Measurements from ENCODE around the gene ADAP2. TPM values are rescaled to one million over a fixed set of nuclear protein-coding genes. Genes with fewer than 3 reads are reported as not detected.

ADAP2 gene
- total and polyA plus RNA-seq, 12 donors, result 4.1 to 84.7 (median 32.8) TPM

DNA sequence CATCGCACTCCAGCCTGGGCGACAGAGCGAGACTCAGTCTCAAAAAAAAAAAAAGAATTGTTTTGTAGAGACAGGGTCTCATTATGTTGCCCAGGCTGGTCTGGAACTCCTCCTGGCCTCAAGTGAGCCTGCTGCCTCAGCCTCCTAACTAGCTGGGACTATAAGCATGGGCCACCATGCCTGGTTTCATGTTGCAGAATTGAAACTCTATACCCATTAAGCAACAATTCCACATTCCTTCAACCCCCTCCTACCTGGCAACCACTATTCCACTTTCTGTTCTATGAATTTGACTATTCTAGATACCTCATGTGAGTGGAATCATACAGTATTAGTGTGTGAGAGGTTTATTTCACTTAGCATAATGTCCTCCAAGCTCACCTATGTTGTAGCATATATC is 73.6 kb downstream of the ADAP2 start:
- no peak overlapping the region for H3K27ac ChIP-seq
- no peak for DNase-seq
- intact Hi-C loops (cut with DNase I), result no loop called here
- H3K4me1 ChIP-seq (replicated peaks in 1 of 2), result no peaks in the 10 kb centered on the region
- TF ChIP-seq, protein P1, sequence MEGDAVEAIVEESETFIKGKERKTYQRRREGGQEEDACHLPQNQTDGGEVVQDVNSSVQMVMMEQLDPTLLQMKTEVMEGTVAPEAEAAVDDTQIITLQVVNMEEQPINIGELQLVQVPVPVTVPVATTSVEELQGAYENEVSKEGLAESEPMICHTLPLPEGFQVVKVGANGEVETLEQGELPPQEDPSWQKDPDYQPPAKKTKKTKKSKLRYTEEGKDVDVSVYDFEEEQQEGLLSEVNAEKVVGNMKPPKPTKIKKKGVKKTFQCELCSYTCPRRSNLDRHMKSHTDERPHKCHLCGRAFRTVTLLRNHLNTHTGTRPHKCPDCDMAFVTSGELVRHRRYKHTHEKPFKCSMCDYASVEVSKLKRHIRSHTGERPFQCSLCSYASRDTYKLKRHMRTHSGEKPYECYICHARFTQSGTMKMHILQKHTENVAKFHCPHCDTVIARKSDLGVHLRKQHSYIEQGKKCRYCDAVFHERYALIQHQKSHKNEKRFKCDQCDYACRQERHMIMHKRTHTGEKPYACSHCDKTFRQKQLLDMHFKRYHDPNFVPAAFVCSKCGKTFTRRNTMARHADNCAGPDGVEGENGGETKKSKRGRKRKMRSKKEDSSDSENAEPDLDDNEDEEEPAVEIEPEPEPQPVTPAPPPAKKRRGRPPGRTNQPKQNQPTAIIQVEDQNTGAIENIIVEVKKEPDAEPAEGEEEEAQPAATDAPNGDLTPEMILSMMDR (IDR thresholded peaks at IDR 0.05), result no peak
- TF ChIP-seq POLR2A (IDR thresholded peaks at IDR 0.05), result no peak
- H3K9me3 ChIP-seq (replicated peaks in 1 of 3), result no peaks in the 10 kb centered on the region
- H3K27me3 ChIP-seq, result no peaks in the 10 kb centered on the region
- H3K36me3 ChIP-seq (replicated peaks in 1 of 2), result peaks cover 0 to 36% of the 10 kb centered on the region in 2 donors
- 67 to 100% (median 94%) methylated on average over 3 of the region's 3 CpGs for WGBS, 4 donors
- H3K4me3 ChIP-seq, result no peak overlapping the region

DNA sequence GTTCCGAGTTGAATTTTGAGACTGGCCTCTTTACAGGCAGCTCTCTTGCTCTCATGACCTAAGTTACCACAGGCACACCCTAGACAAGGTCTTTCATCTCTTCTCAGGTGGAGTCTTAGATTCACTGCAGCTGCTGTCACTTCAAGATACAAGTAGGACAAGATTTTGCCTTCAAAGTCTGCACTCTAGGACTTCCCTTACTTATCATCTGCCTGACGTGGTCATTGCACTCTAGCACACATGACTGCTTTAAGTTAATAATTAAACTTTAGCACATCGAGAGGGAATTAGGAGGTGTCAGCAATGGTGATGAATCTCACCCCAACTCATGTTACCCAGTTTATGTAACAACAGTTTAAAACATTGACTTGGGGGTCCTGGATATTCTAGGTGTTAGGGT is 74.7 kb downstream of the ADAP2 start:
- Histone ChIP-seq H3K36me3 (replicated peaks in 1 of 2) (peaks cover 0 to 36% of the 10 kb centered on the region in 2 donors), H3K4me3 (no peak overlapping the region), H3K27ac (no peak overlapping the region), H3K27me3 (no peaks in the 10 kb centered on the region), H3K4me1 (replicated peaks in 1 of 2) (no peaks in the 10 kb centered on the region), H3K9me3 (replicated peaks in 1 of 3) (no peaks in the 10 kb centered on the region)
- 89 to 100% (median 91%) methylated on average over 2 to 3 of the region's 3 CpGs for WGBS, 4 donors
- TF ChIP-seq, protein P1 (IDR thresholded peaks at IDR 0.05), result no peak
- TF ChIP-seq POLR2A (IDR thresholded peaks at IDR 0.05), result no peak
- no peak for DNase-seq
- intact Hi-C loops (cut with DNase I), result no loop called here

DNA sequence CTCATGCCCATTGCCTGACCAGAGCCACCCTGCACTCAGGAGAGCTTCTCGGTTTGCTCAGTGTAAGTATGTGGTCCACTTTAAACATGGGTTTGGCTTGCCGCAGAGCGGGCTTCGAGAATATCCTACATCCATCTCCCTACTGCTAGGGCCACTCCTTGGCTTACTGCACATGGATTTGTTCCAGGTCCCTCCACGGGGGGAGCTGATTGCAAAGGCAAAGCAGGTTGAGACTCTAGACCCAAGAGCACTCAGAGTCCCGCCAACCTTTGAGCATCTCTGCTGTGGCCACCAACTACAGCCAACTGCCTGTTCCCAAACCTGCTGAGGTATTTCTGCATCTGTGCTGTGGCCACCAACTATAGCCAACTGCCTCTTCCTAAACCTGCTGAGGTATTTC is 75.5 kb downstream of the ADAP2 start:
- DNase-seq, result no peak
- WGBS, 4 donors, result 92 to 99% (median 98%) methylated on average over 5 to 6 of the region's 6 CpGs
- no peaks in the 10 kb centered on the region for H3K27me3 ChIP-seq
- H3K9me3 ChIP-seq (replicated peaks in 1 of 3), result no peaks in the 10 kb centered on the region
- no peak overlapping the region for H3K27ac ChIP-seq
- no peak for TF ChIP-seq POLR2A (IDR thresholded peaks at IDR 0.05)
- TF ChIP-seq, protein P1 (IDR thresholded peaks at IDR 0.05), result no peak
- H3K36me3 ChIP-seq (replicated peaks in 1 of 2), result peaks cover 0 to 36% of the 10 kb centered on the region in 2 donors
- intact Hi-C loops (cut with DNase I), result no loop called here
- no peaks in the 10 kb centered on the region for H3K4me1 ChIP-seq (replicated peaks in 1 of 2)
- no peak overlapping the region for H3K4me3 ChIP-seq

DNA sequence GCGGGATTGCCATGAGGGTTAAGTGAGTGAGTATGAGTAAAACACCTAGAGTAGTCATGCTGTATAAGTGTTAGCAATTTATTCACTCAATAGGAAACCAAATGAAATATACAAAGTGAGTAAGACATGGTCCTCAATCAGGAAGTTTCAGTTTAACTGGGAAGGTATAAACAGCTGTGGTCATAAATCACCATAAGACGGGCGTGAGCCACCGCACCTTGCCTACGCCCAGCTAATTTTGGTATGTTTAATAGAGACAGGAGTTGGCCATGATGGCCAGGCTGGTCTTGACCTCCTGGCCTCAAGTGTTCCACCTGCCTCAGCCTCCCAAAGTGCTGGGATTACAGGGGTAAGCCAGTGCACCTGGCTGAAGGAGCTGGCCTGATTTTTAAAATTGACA is 76.1 kb downstream of the ADAP2 start:
- intact Hi-C loops (cut with DNase I), result no loop called here
- WGBS, 4 donors, result 97 to 99% (median 99%) methylated on average over 5 of the region's 5 CpGs

More for the DNA sequence above, 76.1 kb downstream of the ADAP2 start:
- Histone ChIP-seq H3K27ac (no peak overlapping the region), H3K9me3 (replicated peaks in 1 of 3) (no peaks in the 10 kb centered on the region), H3K27me3 (no peaks in the 10 kb centered on the region), H3K4me1 (replicated peaks in 1 of 2) (no peaks in the 10 kb centered on the region), H3K4me3 (no peak overlapping the region), H3K36me3 (replicated peaks in 1 of 2) (peaks cover 0 to 36% of the 10 kb centered on the region in 2 donors)
- DNase-seq, result no peak
- TF ChIP-seq POLR2A (IDR thresholded peaks at IDR 0.05), result no peak
- TF ChIP-seq, protein P1 (IDR thresholded peaks at IDR 0.05), result no peak
